Heart left ventricle (tissue), 13 donors: ENCODE measurements around the gene DOCK1.

Experiments
- CTCF ChIP-seq, 12 donors: fragments of 200-600 bp; sonication (generic) in 4 of 12; IDR thresholded peaks; one replicate each; pipeline versions ENCODE4 v1.5.0 to v1.8.0; 2018 to 2022; ENCODE audit warnings: antibody characterized with exemption in 12 of 12, mild to moderate bottlenecking in 5 of 12
- POLR2A ChIP-seq, 2 donors: fragments of 450-650 bp; IDR thresholded peaks; one replicate each; pipeline ENCODE4 v1.6.1; 2017; ENCODE audit warnings: antibody characterized with exemption in 2 of 2, mild to moderate bottlenecking in 2 of 2, moderate library complexity in 2 of 2
- donor health status: ischemic (EF 13 %, LVEDD 7.1; RV severe dilation, severe dysfunction).
- donor health status: DM: no; HTN: yes; CAD: no.
- donor health status: DM: no; HTN: no; CAD: no.
- donor health status: ischemic (EF 25% LVEDD 6.9; RV normal size, moderate dysfunction).
- donor health status: ischemic (EF 25% LVEDD 5.7; RV mildly dilated, moderate dysfunction).
- donor health status: ischemic (EF 35%, LVEDD 5.7; RV mildly dilated, moderate dysfunction).
- donor health status: nonischemic (EF 11% LVEDD 7.7; RV severe dilation, severe dysfunction).
- donor health status: DM: yes; HTN: yes; CAD: no.
- donor health status: PGD.
- donor health status: ischemic (EF 29% LVEDD 5.4; RV normal size, mild dysfunction).
- donor health status: nonischemic (EF 23%, LVEDD 6.1; RV moderate dilation, normal function).

- no peak for TF ChIP-seq POLR2A (IDR thresholded peaks at IDR 0.05)
- TF ChIP-seq CTCF (IDR thresholded peaks at IDR 0.05), result no peak
Observed at GRCh38 chr10:127129104-127129503, 223.9 kb downstream of the DOCK1 start.
